Measurements from ENCODE around the gene SLC12A6.

Gene SLC12A6

GRCh38 chr15:34365091-34365825 is 27.7 kb upstream of the SLC12A6 start:
- no CpG with 5 or more reads among the region's 16 CpGs for WGBS (ENCODE audit: extremely low coverage, insufficient coverage, insufficient read length)
- Histone ChIP-seq H3K4me1 (ENCODE audit: control insufficient read depth in 1 of 2, insufficient read depth in 2 of 2, low read length in 2 of 2) (peaks cover 12 to 18% of the 10 kb centered on the region in 2 experiments), H3K27me3 (ENCODE audit: insufficient read depth, low read length) (no peaks in the 10 kb centered on the region), H3K79me2 (ENCODE audit: control insufficient read depth, insufficient read depth, low read length, poor library complexity) (peaks cover 6% of the 10 kb centered on the region), H3K27ac (ENCODE audit: low read depth, low read length) (no peak overlapping the region), H2BK12ac (ENCODE audit: low read length) (no peak overlapping the region), H3K4me2 (ENCODE audit: low read length) (peak overlapping the region; percentile 98), H4K12ac (ENCODE audit: low read depth, low read length) (no peak overlapping the region), H2BK120ac (ENCODE audit: insufficient read depth, low read length, poor library complexity) (no peak overlapping the region), H3K79me1 (ENCODE audit: low read length) (peaks cover 10% of the 10 kb centered on the region), H2AK5ac (ENCODE audit: low read length) (peak overlapping the region; percentile 32), H2AFZ (ENCODE audit: insufficient read depth, low read length, poor library complexity) (no peak overlapping the region), H3K9me3 (ENCODE audit: insufficient read depth, low read depth, low read length) (no peaks in the 10 kb centered on the region), H2BK5ac (ENCODE audit: low read depth, low read length, poor library complexity) (no peak overlapping the region), H3K9ac (ENCODE audit: low read length) (no peak overlapping the region), H3K36me3 (ENCODE audit: control insufficient read depth in 1 of 2, insufficient read depth in 2 of 2, low read length in 2 of 2) (peaks cover 14 to 24% of the 10 kb centered on the region in 2 experiments), H3K14ac (ENCODE audit: low read length) (no peak overlapping the region), H3K23ac (ENCODE audit: low read length) (peak overlapping the region; percentile 22), H4K8ac (ENCODE audit: low read depth, low read length) (no peak overlapping the region), H3K18ac (ENCODE audit: low read length) (peak overlapping the region; percentile 38), H4K91ac (ENCODE audit: low read depth, low read length) (no peak overlapping the region), H3K4me3 (ENCODE audit: low read depth, low read length) (no peak overlapping the region), H3K4ac (ENCODE audit: low read depth, low read length) (no peak overlapping the region)
- DNase-seq, result no peak

- Histone ChIP-seq H3K23ac (ENCODE audit: low read length) (no peak overlapping the region), H3K18ac (ENCODE audit: low read length) (no peak overlapping the region), H3K4ac (ENCODE audit: low read depth, low read length) (no peak overlapping the region), H4K91ac (ENCODE audit: low read depth, low read length) (no peak overlapping the region), H2AK5ac (ENCODE audit: low read length) (no peak overlapping the region), H3K79me2 (ENCODE audit: control insufficient read depth, insufficient read depth, low read length, poor library complexity) (peaks cover 6% of the 10 kb centered on the region), H3K4me3 (ENCODE audit: low read depth, low read length) (no peak overlapping the region), H3K4me1 (ENCODE audit: control insufficient read depth in 1 of 2, insufficient read depth in 2 of 2, low read length in 2 of 2) (peaks cover 17 to 21% of the 10 kb centered on the region in 2 experiments), H3K9me3 (ENCODE audit: insufficient read depth, low read depth, low read length) (no peaks in the 10 kb centered on the region), H4K8ac (ENCODE audit: low read depth, low read length) (no peak overlapping the region), H2BK12ac (ENCODE audit: low read length) (no peak overlapping the region), H2BK120ac (ENCODE audit: insufficient read depth, low read length, poor library complexity) (no peak overlapping the region), H2BK5ac (ENCODE audit: low read depth, low read length, poor library complexity) (no peak overlapping the region), H3K79me1 (ENCODE audit: low read length) (peaks cover 13% of the 10 kb centered on the region), H3K27me3 (ENCODE audit: insufficient read depth, low read length) (no peaks in the 10 kb centered on the region), H3K14ac (ENCODE audit: low read length) (no peak overlapping the region), H2AFZ (ENCODE audit: insufficient read depth, low read length, poor library complexity) (no peak overlapping the region), H3K36me3 (ENCODE audit: control insufficient read depth in 1 of 2, insufficient read depth in 2 of 2, low read length in 2 of 2) (peaks cover 23 to 33% of the 10 kb centered on the region in 2 experiments), H3K27ac (ENCODE audit: low read depth, low read length) (no peak overlapping the region), H3K9ac (ENCODE audit: low read length) (no peak overlapping the region), H4K12ac (ENCODE audit: low read depth, low read length) (no peak overlapping the region), H3K4me2 (ENCODE audit: low read length) (no peak overlapping the region)
- DNase-seq, result no peak
- no CpG with 5 or more reads among the region's 8 CpGs for WGBS (ENCODE audit: extremely low coverage, insufficient coverage, insufficient read length)
Observed at GRCh38 chr15:34364041-34364440, 26.5 kb upstream of the SLC12A6 start.

GRCh38 chr15:34362047-34362773 is 24.6 kb upstream of the SLC12A6 start:
- Histone ChIP-seq H3K27me3 (ENCODE audit: insufficient read depth, low read length) (no peaks in the 10 kb centered on the region), H3K36me3 (ENCODE audit: control insufficient read depth in 1 of 2, insufficient read depth in 2 of 2, low read length in 2 of 2) (peaks cover 29 to 43% of the 10 kb centered on the region in 2 experiments), H4K12ac (ENCODE audit: low read depth, low read length) (no peak overlapping the region), H3K14ac (ENCODE audit: low read length) (no peak overlapping the region), H3K4me2 (ENCODE audit: low read length) (no peak overlapping the region), H2BK5ac (ENCODE audit: low read depth, low read length, poor library complexity) (no peak overlapping the region), H3K79me2 (ENCODE audit: control insufficient read depth, insufficient read depth, low read length, poor library complexity) (peaks cover under 1% of the 10 kb centered on the region), H4K8ac (ENCODE audit: low read depth, low read length) (no peak overlapping the region), H3K9me3 (ENCODE audit: insufficient read depth, low read depth, low read length) (no peaks in the 10 kb centered on the region), H3K27ac (ENCODE audit: low read depth, low read length) (no peak overlapping the region), H3K79me1 (ENCODE audit: low read length) (peaks cover 7% of the 10 kb centered on the region), H3K18ac (ENCODE audit: low read length) (no peak overlapping the region), H2BK12ac (ENCODE audit: low read length) (no peak overlapping the region), H3K23ac (ENCODE audit: low read length) (no peak overlapping the region), H4K91ac (ENCODE audit: low read depth, low read length) (no peak overlapping the region), H3K4ac (ENCODE audit: low read depth, low read length) (no peak overlapping the region), H2AFZ (ENCODE audit: insufficient read depth, low read length, poor library complexity) (no peak overlapping the region), H3K4me1 (ENCODE audit: control insufficient read depth in 1 of 2, insufficient read depth in 2 of 2, low read length in 2 of 2) (peaks cover 17 to 21% of the 10 kb centered on the region in 2 experiments), H3K4me3 (ENCODE audit: low read depth, low read length) (no peak overlapping the region), H3K9ac (ENCODE audit: low read length) (no peak overlapping the region), H2AK5ac (ENCODE audit: low read length) (no peak overlapping the region), H2BK120ac (ENCODE audit: insufficient read depth, low read length, poor library complexity) (no peak overlapping the region)
- no CpG with 5 or more reads among the region's 10 CpGs for WGBS (ENCODE audit: extremely low coverage, insufficient coverage, insufficient read length)
- no peak for DNase-seq

GRCh38 chr15:34361278-34361677 is 23.7 kb upstream of the SLC12A6 start:
- H3K79me2 ChIP-seq (ENCODE audit: control insufficient read depth, insufficient read depth, low read length, poor library complexity), result no peaks in the 10 kb centered on the region
- no peak overlapping the region for H3K9ac ChIP-seq (ENCODE audit: low read length)
- no peak overlapping the region for H3K4ac ChIP-seq (ENCODE audit: low read depth, low read length)
- no peak overlapping the region for H3K27ac ChIP-seq (ENCODE audit: low read depth, low read length)
- no peak overlapping the region for H3K18ac ChIP-seq (ENCODE audit: low read length)
- no peak overlapping the region for H2BK5ac ChIP-seq (ENCODE audit: low read depth, low read length, poor library complexity)
- H4K8ac ChIP-seq (ENCODE audit: low read depth, low read length), result no peak overlapping the region
- no peak overlapping the region for H3K4me2 ChIP-seq (ENCODE audit: low read length)
- no peak overlapping the region for H3K23ac ChIP-seq (ENCODE audit: low read length)
- no peak overlapping the region for H2BK120ac ChIP-seq (ENCODE audit: insufficient read depth, low read length, poor library complexity)
- no peak overlapping the region for H4K12ac ChIP-seq (ENCODE audit: low read depth, low read length)
- H3K14ac ChIP-seq (ENCODE audit: low read length), result no peak overlapping the region
- H2BK12ac ChIP-seq (ENCODE audit: low read length), result peak overlapping the region; percentile 10
- H3K4me3 ChIP-seq (ENCODE audit: low read depth, low read length), result no peak overlapping the region
- peaks cover 3% of the 10 kb centered on the region for H3K79me1 ChIP-seq (ENCODE audit: low read length)
- H4K91ac ChIP-seq (ENCODE audit: low read depth, low read length), result no peak overlapping the region
- H3K4me1 ChIP-seq (ENCODE audit: control insufficient read depth in 1 of 2, insufficient read depth in 2 of 2, low read length in 2 of 2), result peaks cover 17 to 21% of the 10 kb centered on the region in 2 experiments
- H3K9me3 ChIP-seq (ENCODE audit: insufficient read depth, low read depth, low read length), result no peaks in the 10 kb centered on the region
- no peak for DNase-seq
- H3K27me3 ChIP-seq (ENCODE audit: insufficient read depth, low read length), result no peaks in the 10 kb centered on the region
- no CpG with 5 or more reads among the region's 7 CpGs for WGBS (ENCODE audit: extremely low coverage, insufficient coverage, insufficient read length)
- peaks cover 32 to 53% of the 10 kb centered on the region in 2 experiments for H3K36me3 ChIP-seq (ENCODE audit: control insufficient read depth in 1 of 2, insufficient read depth in 2 of 2, low read length in 2 of 2)
- H2AFZ ChIP-seq (ENCODE audit: insufficient read depth, low read length, poor library complexity), result no peak overlapping the region
- no peak overlapping the region for H2AK5ac ChIP-seq (ENCODE audit: low read length)
